ENCODE measurements around the gene ZSWIM5. TPM values are rescaled to one million over a fixed set of nuclear protein-coding genes. Genes with fewer than 3 reads are reported as not detected.
A peak's percentile ranks its signal among the peaks of the same experiment; 100 is the strongest.

ZSWIM5 gene
- total and polyA plus RNA-seq, 9 of the 15 experiments (the other 6 are each of a cell fraction or from before 2014, with no cell fraction given): under 0.01 to 0.07 (median 0.03) TPM; not detected in 3

DNA sequence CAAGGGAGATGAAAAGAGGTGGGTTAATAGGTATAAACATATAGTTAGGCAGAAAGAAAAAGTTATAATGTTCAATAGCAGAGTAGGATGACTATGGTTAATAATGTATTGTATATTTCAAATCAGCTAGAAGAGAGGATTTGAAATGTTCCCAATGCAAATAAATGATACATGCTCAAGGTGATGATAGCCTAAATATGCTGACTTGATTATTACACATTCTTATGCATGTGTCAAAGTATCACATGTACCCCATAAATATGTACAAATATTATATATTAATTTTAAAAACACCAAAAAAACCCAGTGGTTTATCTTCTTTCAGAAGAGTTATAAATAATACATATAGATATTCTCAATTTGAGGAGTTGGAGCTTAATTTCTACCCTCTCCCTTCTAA lies 38.3 kb upstream of the ZSWIM5 start:
- no peak for TF ChIP-seq ZNF445 (CRISPR knock-in tag; IDR thresholded peaks at IDR 0.05; ENCODE audit: low read depth)
- TF ChIP-seq MYNN (IDR thresholded peaks at IDR 0.05): no peak
- TF ChIP-seq MYNN (CRISPR knock-in tag; IDR thresholded peaks at IDR 0.05): no peak
- no peak for TF ChIP-seq PHF8 (IDR thresholded peaks at IDR 0.05; ENCODE audit: borderline replicate concordance, low read length)
- no peak for TF ChIP-seq CTCFL (IDR thresholded peaks at IDR 0.05; ENCODE audit: borderline replicate concordance, insufficient read depth, low read depth, low read length, poor library complexity, severe bottlenecking)
- TF ChIP-seq HEY1 (CRISPR knock-in tag; IDR thresholded peaks at IDR 0.05; ENCODE audit: borderline replicate concordance): no peak
- TF ChIP-seq C11orf30 (IDR thresholded peaks at IDR 0.05; ENCODE audit: low read depth): peak; percentile 50; the same call in 1 of the 2 replicates
- TF ChIP-seq PHF21A (IDR thresholded peaks at IDR 0.05; ENCODE audit: borderline replicate concordance, low read depth): no peak
- TF ChIP-seq BCL6 (CRISPR knock-in tag; IDR thresholded peaks at IDR 0.05): no peak
- no peak for TF ChIP-seq E2F4 (CRISPR knock-in tag; IDR thresholded peaks at IDR 0.05; ENCODE audit: low read depth)
- TF ChIP-seq, protein P1, sequence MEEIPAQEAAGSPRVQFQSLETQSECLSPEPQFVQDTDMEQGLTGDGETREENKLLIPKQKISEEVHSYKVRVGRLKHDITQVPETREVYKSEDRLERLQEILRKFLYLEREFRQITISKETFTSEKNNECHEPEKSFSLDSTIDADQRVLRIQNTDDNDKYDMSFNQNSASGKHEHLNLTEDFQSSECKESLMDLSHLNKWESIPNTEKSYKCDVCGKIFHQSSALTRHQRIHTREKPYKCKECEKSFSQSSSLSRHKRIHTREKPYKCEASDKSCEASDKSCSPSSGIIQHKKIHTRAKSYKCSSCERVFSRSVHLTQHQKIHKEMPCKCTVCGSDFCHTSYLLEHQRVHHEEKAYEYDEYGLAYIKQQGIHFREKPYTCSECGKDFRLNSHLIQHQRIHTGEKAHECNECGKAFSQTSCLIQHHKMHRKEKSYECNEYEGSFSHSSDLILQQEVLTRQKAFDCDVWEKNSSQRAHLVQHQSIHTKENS (CRISPR knock-in tag; IDR thresholded peaks at IDR 0.05): no peak
- TF ChIP-seq POLR2H (tag; IDR thresholded peaks at IDR 0.05; ENCODE audit: low read depth): no peak
- peak; percentile 69 for TF ChIP-seq ZNF316 (IDR thresholded peaks at IDR 0.05)
- intact Hi-C loops (cut with micrococcal nuclease): no loop called here
- CTCF ChIA-PET (ENCODE audit: low intra/inter-chr PET ratio): no interaction called here

More for the DNA sequence above, 38.3 kb upstream of the ZSWIM5 start:
- FAIRE-seq (no peak), DNase-seq (ENCODE audit: extremely low read depth in 1 of 4, low spot score in 3 of 4) (no peak), ATAC-seq (no peak)
- Histone ChIP-seq H3K4me1 (replicated peaks in 1 of 2; ENCODE audit: control insufficient read depth in 2 of 2, insufficient read depth in 2 of 2, low read length in 2 of 2) (no peaks in the 10 kb centered on the region; a peak in 1 of 5 replicates), H3K27me3 (ENCODE audit: control insufficient read depth in 2 of 2, insufficient read depth in 2 of 2, low read length in 2 of 2) (peaks cover 0 to 4% of the 10 kb centered on the region in 2 experiments; a peak in 2 of 5 replicates), H2AFZ (ENCODE audit: low read depth, low read length) (no peak overlapping the region), H3K9ac (ENCODE audit: insufficient read depth in 1 of 2, low read depth in 2 of 2, low read length in 2 of 2) (no peak overlapping the region), H3K9me3 (replicated peaks; ENCODE audit: control insufficient read depth, insufficient read depth, low read depth, low read length) (no peaks in the 10 kb centered on the region; the same call in none of the 2 replicates), H3K27ac (ENCODE audit: extremely low read depth, low read depth, low read length) (no peak overlapping the region), H3K4me2 (ENCODE audit: insufficient read depth, low read length) (no peak overlapping the region), H3K4me3 (no peak overlapping the region), H3K79me2 (ENCODE audit: control insufficient read depth, insufficient read depth, low read length) (no peaks in the 10 kb centered on the region), H3K9me1 (ENCODE audit: control insufficient read depth, insufficient read depth, low read length) (no peaks in the 10 kb centered on the region), H4K20me1 (replicated peaks; ENCODE audit: control insufficient read depth, insufficient read depth, low read length) (no peaks in the 10 kb centered on the region), H3K36me3 (ENCODE audit: control insufficient read depth, insufficient read depth, low read length) (no peaks in the 10 kb centered on the region)
- in situ Hi-C loops (cut with MboI): no loop called here
- no TSS peak for BruUV-seq (replicated peaks)
- POLR2A ChIA-PET: no interaction called here
